ENCODE data around the gene CDK19.

GRCh38 chr6:110710115-110710514, 105.2 kb downstream of the CDK19 start:
- TF ChIP-seq CTCF (IDR thresholded peaks at IDR 0.05) (no peak), POLR2A (IDR thresholded peaks at IDR 0.05) (no peak)

All from testis (tissue), 2 donors.